Mammary epithelial cell (primary cell): Measurements from ENCODE around the gene HLA-DPB1.

Experiments used
- CTCF ChIP-seq, 2 donors: IDR thresholded peaks in 1 of 2; conservative IDR thresholded peaks in 1 of 2; 2 replicates each; pipeline ENCODE4 v1.5.1; 2011 to 2012; ENCODE audit warnings: inconsistent platforms in 2 of 2, low read length in 2 of 2, mild to moderate bottlenecking in 2 of 2, control low read depth in 1 of 2, low read depth in 1 of 2; ENCODE audit not compliant: insufficient read depth in 1 of 2; ENCODE audit errors: extremely low read depth in 1 of 2
- EZH2 ChIP-seq: IDR thresholded peaks from 2 replicates; pipeline ENCODE4 v1.6.1; 2012; ENCODE audit warnings: low read length, inconsistent platforms, borderline replicate concordance

GRCh38 chr6:33050014-33050810 lies 25.6 kb upstream of the HLA-DPB1 start:
- TF ChIP-seq CTCF (conservative IDR thresholded peaks at IDR 0.05 in 1 of 2, IDR thresholded peaks at IDR 0.05 in 1 of 2; ENCODE audit: extremely low read depth in 1 of 2, insufficient read depth in 1 of 2, low read depth in 1 of 2, low read length in 2 of 2) (no peak), EZH2 (no peak)
